HepG2 (cell line): ENCODE measurements around the gene TMED5.

Experiments
- CBX2 ChIP-seq, 2 experiments: fragments of 200-600 bp in 1 of 2; sonication (generic); formaldehyde crosslinking in 1 of 2; IDR thresholded peaks; 2 replicates each; pipeline versions ENCODE4 v1.7.0 to v1.8.1; 2018 to 2022; ENCODE audit warnings: low read depth in 2 of 2, low read length in 1 of 2, mild to moderate bottlenecking in 1 of 2, missing genetic modification reagents in 1 of 2
- KDM6A ChIP-seq: IDR thresholded peaks from 2 replicates; pipeline ENCODE4 v1.6.1; 2016; ENCODE audit warnings: low read depth
- POLR2AphosphoS5 ChIP-seq: IDR thresholded peaks from 2 replicates; pipeline ENCODE4 v1.6.1; 2012; ENCODE audit warnings: low read depth, low read length
- RFXANK ChIP-seq: IDR thresholded peaks from 2 replicates; pipeline ENCODE4 v1.6.1; 2016
- SMC3 ChIP-seq: IDR thresholded peaks from 2 replicates; pipeline ENCODE4 v1.6.1; 2011; ENCODE audit warnings: low read length, improper control_type of control experiment
- TAF15 ChIP-seq: fragments of 200-400 bp; formaldehyde crosslinking; IDR thresholded peaks from one replicate; pipeline ENCODE4 v1.6.1; 2018; ENCODE audit warnings: mild to moderate bottlenecking, low read depth, low read length; ENCODE audit not compliant: poor library complexity, severe bottlenecking
- TRIM24 ChIP-seq: sonication (generic); formaldehyde crosslinking; IDR thresholded peaks from 2 replicates; pipeline ENCODE4 v1.8.0; 2022; ENCODE audit warnings: mild to moderate bottlenecking, missing genetic modification reagents
- ZNF562 ChIP-seq: sonication (generic); formaldehyde crosslinking; IDR thresholded peaks from 2 replicates; pipeline ENCODE4 v1.8.0; 2022; ENCODE audit warnings: missing genetic modification reagents, borderline replicate concordance
- ZSCAN20 ChIP-seq: sonication (generic); formaldehyde crosslinking; IDR thresholded peaks from 2 replicates; pipeline ENCODE4 v1.4.0; 2020; ENCODE audit warnings: missing genetic modification reagents, mild to moderate bottlenecking, borderline replicate concordance
- TF ChIP-seq, protein P1 (sequence below): sonication (generic); formaldehyde crosslinking; IDR thresholded peaks from 2 replicates; pipeline ENCODE4 v1.5.0; 2020; ENCODE audit warnings: mild to moderate bottlenecking, missing genetic modification reagents, moderate library complexity
- TF ChIP-seq, protein P2 (sequence below): sonication (generic); formaldehyde crosslinking; IDR thresholded peaks from 2 replicates; pipeline ENCODE4 v1.4.0; 2020; ENCODE audit warnings: missing genetic modification reagents, borderline replicate concordance

DNA sequence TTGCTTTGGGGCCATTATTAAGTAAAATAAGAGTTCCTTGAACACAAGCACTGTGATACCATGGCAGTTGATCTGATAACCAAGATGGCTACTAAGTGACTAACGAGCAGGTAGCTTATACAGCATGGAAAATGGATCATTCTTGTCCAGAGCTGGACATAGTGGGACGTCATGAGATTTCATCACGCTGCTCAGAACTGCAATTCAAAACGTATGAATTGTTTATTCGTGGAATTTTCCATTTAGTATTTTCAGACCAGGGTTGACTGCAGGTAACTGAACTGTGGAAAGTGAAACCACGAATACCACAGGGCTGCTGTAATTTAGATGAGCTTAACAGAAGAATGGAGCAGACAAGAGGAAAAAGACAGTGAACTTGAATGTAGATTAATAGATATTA lies 39.2 kb upstream of the TMED5 start:
- TF ChIP-seq ZNF562 (CRISPR knock-in tag) (no peak), RFXANK (CRISPR knock-in tag) (no peak), CBX2 (IDR thresholded peaks at IDR 0.05; ENCODE audit: low read depth, low read length) (no peak), CBX2 (CRISPR knock-in tag; IDR thresholded peaks at IDR 0.05; ENCODE audit: low read depth) (no peak), TRIM24 (CRISPR knock-in tag) (no peak), ZSCAN20 (CRISPR knock-in tag) (no peak), POLR2AphosphoS5 (no peak), TAF15 (no peak), SMC3 (no peak), KDM6A (CRISPR knock-in tag) (no peak)
- TF ChIP-seq, protein P1, sequence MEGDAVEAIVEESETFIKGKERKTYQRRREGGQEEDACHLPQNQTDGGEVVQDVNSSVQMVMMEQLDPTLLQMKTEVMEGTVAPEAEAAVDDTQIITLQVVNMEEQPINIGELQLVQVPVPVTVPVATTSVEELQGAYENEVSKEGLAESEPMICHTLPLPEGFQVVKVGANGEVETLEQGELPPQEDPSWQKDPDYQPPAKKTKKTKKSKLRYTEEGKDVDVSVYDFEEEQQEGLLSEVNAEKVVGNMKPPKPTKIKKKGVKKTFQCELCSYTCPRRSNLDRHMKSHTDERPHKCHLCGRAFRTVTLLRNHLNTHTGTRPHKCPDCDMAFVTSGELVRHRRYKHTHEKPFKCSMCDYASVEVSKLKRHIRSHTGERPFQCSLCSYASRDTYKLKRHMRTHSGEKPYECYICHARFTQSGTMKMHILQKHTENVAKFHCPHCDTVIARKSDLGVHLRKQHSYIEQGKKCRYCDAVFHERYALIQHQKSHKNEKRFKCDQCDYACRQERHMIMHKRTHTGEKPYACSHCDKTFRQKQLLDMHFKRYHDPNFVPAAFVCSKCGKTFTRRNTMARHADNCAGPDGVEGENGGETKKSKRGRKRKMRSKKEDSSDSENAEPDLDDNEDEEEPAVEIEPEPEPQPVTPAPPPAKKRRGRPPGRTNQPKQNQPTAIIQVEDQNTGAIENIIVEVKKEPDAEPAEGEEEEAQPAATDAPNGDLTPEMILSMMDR: no peak
- TF ChIP-seq, protein P2, sequence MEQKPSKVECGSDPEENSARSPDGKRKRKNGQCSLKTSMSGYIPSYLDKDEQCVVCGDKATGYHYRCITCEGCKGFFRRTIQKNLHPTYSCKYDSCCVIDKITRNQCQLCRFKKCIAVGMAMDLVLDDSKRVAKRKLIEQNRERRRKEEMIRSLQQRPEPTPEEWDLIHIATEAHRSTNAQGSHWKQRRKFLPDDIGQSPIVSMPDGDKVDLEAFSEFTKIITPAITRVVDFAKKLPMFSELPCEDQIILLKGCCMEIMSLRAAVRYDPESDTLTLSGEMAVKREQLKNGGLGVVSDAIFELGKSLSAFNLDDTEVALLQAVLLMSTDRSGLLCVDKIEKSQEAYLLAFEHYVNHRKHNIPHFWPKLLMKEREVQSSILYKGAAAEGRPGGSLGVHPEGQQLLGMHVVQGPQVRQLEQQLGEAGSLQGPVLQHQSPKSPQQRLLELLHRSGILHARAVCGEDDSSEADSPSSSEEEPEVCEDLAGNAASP (CRISPR knock-in tag): no peak
